GM12873 (cell line): Measurements from ENCODE around the gene CNNM1.

Experiments
- CTCF ChIP-seq: IDR thresholded peaks from 2 replicates; pipeline ENCODE4 v1.5.1; 2012; ENCODE audit warnings: low read depth, mild to moderate bottlenecking, moderate library complexity, low read length, control low read depth; ENCODE audit not compliant: insufficient read depth; ENCODE audit errors: missing control alignments

CNNM1 gene

DNA sequence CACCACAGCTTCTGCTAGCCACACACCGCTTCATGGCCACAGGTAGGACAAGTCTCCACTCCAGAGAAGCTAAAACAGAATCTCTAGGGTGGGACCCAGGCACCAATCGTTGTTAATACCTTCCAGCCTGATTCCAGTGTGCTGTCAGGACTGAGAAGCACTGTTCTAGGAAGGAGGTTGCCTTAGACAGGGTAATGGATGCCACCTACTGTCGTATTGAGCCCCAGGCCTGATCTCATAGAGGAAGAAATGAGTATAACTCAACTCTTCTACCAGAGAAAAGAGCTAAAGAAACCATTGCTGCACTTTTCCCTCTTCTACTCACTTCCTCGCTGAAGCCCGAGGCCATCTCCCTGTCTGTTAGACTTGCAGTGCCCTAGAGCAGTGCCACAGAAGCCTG lies 31.8 kb downstream of the CNNM1 start:
- TF ChIP-seq CTCF: no peak

- no peak for TF ChIP-seq CTCF
Measured at GRCh38 chr10:99364125-99364524, 35.0 kb downstream of the CNNM1 start.

DNA sequence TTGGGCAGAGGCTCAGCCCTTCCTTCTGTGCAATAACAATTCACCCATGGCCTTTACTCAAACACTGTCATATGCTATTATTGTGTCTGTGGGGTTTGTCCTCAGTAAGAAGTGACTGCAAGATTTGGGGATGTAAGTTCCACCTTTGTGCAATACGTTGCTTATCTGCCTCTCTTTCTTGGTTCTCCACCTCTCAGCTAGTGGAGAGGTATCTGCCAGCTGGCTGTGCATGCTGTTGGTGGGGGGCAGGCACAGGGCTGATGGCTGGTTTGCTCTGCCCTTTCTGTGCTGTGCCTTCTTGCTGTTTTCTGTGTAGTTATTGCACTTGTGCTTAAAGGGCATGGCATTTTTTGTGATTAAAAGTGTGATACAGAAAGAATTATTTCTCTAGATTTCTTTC lies 36.2 kb downstream of the CNNM1 start:
- TF ChIP-seq CTCF: no peak

GRCh38 chr10:99365736-99366135 lies 36.6 kb downstream of the CNNM1 start:
- no peak for TF ChIP-seq CTCF

- TF ChIP-seq CTCF: no peak
Measured at GRCh38 chr10:99366666-99367065, 37.5 kb downstream of the CNNM1 start.

DNA sequence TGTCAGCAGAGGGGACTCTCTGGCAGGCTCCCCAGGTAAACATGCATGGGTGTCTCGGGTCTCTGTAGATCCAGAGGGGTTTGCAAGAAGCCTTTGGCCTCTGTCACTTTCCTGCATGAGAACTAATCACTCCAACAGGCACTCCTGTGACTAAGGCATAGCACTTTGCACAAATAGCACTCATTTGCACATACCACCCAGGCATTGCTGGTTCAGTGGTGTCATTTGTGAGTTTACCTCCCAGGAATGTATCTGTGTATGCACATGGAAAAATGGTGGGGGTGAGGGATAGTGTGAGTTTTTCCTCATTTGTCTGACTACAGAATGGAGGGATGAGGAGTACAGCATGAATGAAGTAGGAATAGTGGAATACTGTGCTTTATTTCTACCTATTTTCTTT lies 39.5 kb downstream of the CNNM1 start:
- TF ChIP-seq CTCF: no peak

- no peak for TF ChIP-seq CTCF
Measured at GRCh38 chr10:99369126-99369525, 40.0 kb downstream of the CNNM1 start.

DNA sequence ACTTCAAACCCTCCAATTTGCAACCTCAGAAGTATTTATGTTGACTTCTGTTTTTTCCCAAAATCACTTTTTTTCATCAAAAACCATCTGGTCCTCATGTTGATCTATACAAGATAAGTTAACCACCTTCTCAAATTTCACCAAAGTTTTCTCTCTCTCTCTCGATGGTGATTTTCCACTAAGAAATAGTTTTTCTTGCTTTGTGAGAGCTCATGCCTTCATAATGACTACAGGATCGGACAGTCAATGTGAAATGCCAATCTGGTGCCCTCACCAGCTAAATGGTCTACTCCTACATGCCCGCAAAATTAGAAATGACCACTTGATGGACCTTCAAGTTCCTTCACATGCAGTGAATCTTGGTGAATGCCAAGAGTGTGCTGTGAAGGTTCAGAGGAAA lies 40.4 kb downstream of the CNNM1 start:
- no peak for TF ChIP-seq CTCF
